Measurements from ENCODE around the gene ZFPM1.

GRCh38 chr16:88426018-88426417 is 27.1 kb upstream of the ZFPM1 start:
- TF ChIP-seq ZNF274 (IDR thresholded peaks at IDR 0.05; ENCODE audit: low read depth, low read length) (no peak), SRF (IDR thresholded peaks at IDR 0.05; ENCODE audit: low read depth) (no peak), CTCF (IDR thresholded peaks at IDR 0.05 in 2 of 3, conservative IDR thresholded peaks at IDR 0.05 in 1 of 3; ENCODE audit: borderline replicate concordance in 1 of 3, insufficient read depth in 1 of 3, low read depth in 2 of 3, low read length in 2 of 3) (no peak), POLR2AphosphoS5 (IDR thresholded peaks at IDR 0.05; ENCODE audit: low read depth, low read length) (no peak), ZBTB33 (IDR thresholded peaks at IDR 0.05; ENCODE audit: extremely low read depth, insufficient replicate concordance, low read length) (no peak), EZH2 (IDR thresholded peaks at IDR 0.05) (no peak), CEBPB (IDR thresholded peaks at IDR 0.05; ENCODE audit: low read depth) (no peak), POLR2A (IDR thresholded peaks at IDR 0.05; ENCODE audit: borderline replicate concordance, extremely low read depth, insufficient read depth, insufficient read length) (no peak), ATF3 (IDR thresholded peaks at IDR 0.05) (no peak)

All from HCT116 (cell line).